HepG2 (cell line): ENCODE results near the gene KIRREL3. TPM values are rescaled to one million over a fixed set of nuclear protein-coding genes. Genes with fewer than 3 reads are reported as not detected.

ENCODE experiments used
- ATAC-seq: fragments of 200-7000 bp; cut with Tn5 transposase; 3 replicates; pipeline ENCODE4 v1.9.1; 2020; ENCODE audit warnings: mild to moderate bottlenecking, moderate library complexity
- BruUV-seq: library from RNA; stranded (reverse); fragments of 400-500 nt; replicated peaks from 2 replicates; lab custom pipeline; 2021; lab: Mats Ljungman, UMichigan
- CTCF ChIA-PET: fragments of 300-600 bp; formaldehyde crosslinking; extraction: SDS; loops from one replicate; lab custom pipeline; 2021; ENCODE audit warnings: low total read pairs, inconsistent platforms, low intra/inter-chr PET ratio; lab: Yijun Ruan, JAX
- POLR2A ChIA-PET: fragments of 350-600 bp; sonication (Branson Sonifier 250); formaldehyde crosslinking; loops from one replicate; lab custom pipeline; 2020; ENCODE audit warnings: antibody characterized with exemption, inconsistent platforms; lab: Yijun Ruan, JAX
- DNase-seq: peaks from one replicate; pipeline ENCODE4 v3.0.0-alpha.2; 2015; ENCODE audit warnings: low spot score
- FAIRE-seq: peaks from 3 replicates; lab custom pipeline; 2011; peaks lifted over from hg19 to GRCh38; lab: Jason Lieb, UNC
- H2AFZ ChIP-seq: one replicate; pipeline ENCODE4 v1.6.1; 2011; ENCODE audit warnings: low read length, inconsistent platforms
- H3K27ac ChIP-seq: fragments of 300-600 bp; 3 replicates; pipeline ENCODE4 v1.8.0; 2011; ENCODE audit warnings: mixed run types, mild to moderate bottlenecking, mixed read lengths, low read length, inconsistent platforms; ENCODE audit not compliant: insufficient read depth; ENCODE audit errors: extremely low read length
- H3K27me3 ChIP-seq, 2 experiments: fragments of 200-600 bp in 1 of 2; 2 replicates in 1 of 2; 3 replicates in 1 of 2; pipeline versions ENCODE4 v1.6.0 to v1.8.0; 2011; ENCODE audit warnings: low read length in 2 of 2, mild to moderate bottlenecking in 2 of 2, moderate library complexity in 2 of 2, inconsistent platforms in 1 of 2; ENCODE audit not compliant: insufficient read depth in 2 of 2, control insufficient read depth in 1 of 2
- H3K36me3 ChIP-seq, 2 experiments: fragments of 200-600 bp in 1 of 2; replicated peaks in 1 of 2; 2 replicates in 1 of 2; 3 replicates in 1 of 2; pipeline versions ENCODE4 v1.5.1 to v1.8.0; 2011; ENCODE audit warnings: low read length in 2 of 2, inconsistent platforms in 1 of 2; ENCODE audit not compliant: insufficient read depth in 2 of 2, control insufficient read depth in 1 of 2
- H3K4me1 ChIP-seq: 2 replicates; pipeline ENCODE4 v1.5.1; 2012; ENCODE audit warnings: low read length, inconsistent platforms; ENCODE audit not compliant: insufficient read depth
- H3K4me2 ChIP-seq: 2 replicates; pipeline ENCODE4 v1.6.0; 2011; ENCODE audit warnings: low read depth, low read length, inconsistent platforms
- H3K4me3 ChIP-seq, 3 experiments: fragments of 200-600 bp in 1 of 3; sonication (generic), shearing (Covaris generic) in 1 of 3; replicated peaks in 1 of 3; 2 replicates each; pipeline ENCODE4 v1.5.1; 2011 to 2016; ENCODE audit warnings: low read length in 3 of 3, inconsistent platforms in 2 of 3, low read depth in 2 of 3, mild to moderate bottlenecking in 2 of 3, control low read depth in 1 of 3, mixed read lengths in 1 of 3; ENCODE audit not compliant: insufficient read depth in 1 of 3
- H3K79me2 ChIP-seq: one replicate; pipeline ENCODE4 v1.6.1; 2011; ENCODE audit warnings: low read length, inconsistent platforms; ENCODE audit not compliant: insufficient read depth
- H3K9ac ChIP-seq: 2 replicates; pipeline ENCODE4 v1.6.0; 2011; ENCODE audit warnings: mild to moderate bottlenecking, low read depth, low read length, inconsistent platforms; ENCODE audit not compliant: insufficient read depth
- H3K9me3 ChIP-seq: 2 replicates; pipeline ENCODE4 v1.5.1; 2012; ENCODE audit warnings: mild to moderate bottlenecking, low read length
- H4K20me1 ChIP-seq: 2 replicates; pipeline ENCODE4 v1.6.0; 2011; ENCODE audit warnings: inconsistent platforms, mild to moderate bottlenecking, low read length, moderate library complexity; ENCODE audit not compliant: insufficient read depth
- BRD4 ChIP-seq: sonication (generic); formaldehyde crosslinking; IDR thresholded peaks from 2 replicates; pipeline ENCODE4 v1.4.0; 2020; ENCODE audit warnings: missing genetic modification reagents
- GFI1 ChIP-seq: sonication (generic); formaldehyde crosslinking; IDR thresholded peaks from 2 replicates; pipeline ENCODE4 v1.5.0; 2020; ENCODE audit warnings: missing genetic modification reagents, mild to moderate bottlenecking, borderline replicate concordance
- KLF12 ChIP-seq: sonication (generic); formaldehyde crosslinking; IDR thresholded peaks from 2 replicates; pipeline ENCODE4 v1.4.0; 2020; ENCODE audit warnings: missing genetic modification reagents, borderline replicate concordance
- MATR3 ChIP-seq: sonication (generic); formaldehyde crosslinking; IDR thresholded peaks from 2 replicates; pipeline ENCODE4 v1.4.0; 2020; ENCODE audit warnings: missing genetic modification reagents
- MED8 ChIP-seq: sonication (generic); formaldehyde crosslinking; IDR thresholded peaks from 2 replicates; pipeline ENCODE4 v1.8.1; 2023; ENCODE audit warnings: mild to moderate bottlenecking, missing genetic modification reagents; ENCODE audit not compliant: insufficient replicate concordance
- NR2F2 ChIP-seq: IDR thresholded peaks from 2 replicates; pipeline ENCODE4 v1.6.1; 2012; ENCODE audit warnings: low read depth, inconsistent platforms, borderline replicate concordance
- POLR2AphosphoS2 ChIP-seq: IDR thresholded peaks from 2 replicates; pipeline ENCODE4 v1.6.1; 2011; ENCODE audit warnings: low read depth, low read length, improper control_type of control experiment
- STAG1 ChIP-seq: sonication (generic); formaldehyde crosslinking; IDR thresholded peaks from 2 replicates; pipeline ENCODE4 v1.4.0; 2020; ENCODE audit warnings: missing genetic modification reagents
- TMF1 ChIP-seq: sonication (generic); formaldehyde crosslinking; IDR thresholded peaks from 2 replicates; pipeline ENCODE4 v1.8.1; 2022; ENCODE audit warnings: low read depth, missing genetic modification reagents
- ZBTB39 ChIP-seq: sonication (generic); formaldehyde crosslinking; IDR thresholded peaks from 2 replicates; pipeline ENCODE4 v1.5.0; 2020; ENCODE audit warnings: missing genetic modification reagents
- ZBTB49 ChIP-seq: sonication (generic); formaldehyde crosslinking; IDR thresholded peaks from 2 replicates; pipeline ENCODE4 v1.4.0; 2020; ENCODE audit warnings: missing genetic modification reagents, borderline replicate concordance
- ZFP37 ChIP-seq: sonication (generic); formaldehyde crosslinking; IDR thresholded peaks from 2 replicates; pipeline ENCODE4 v1.4.0; 2020; ENCODE audit warnings: missing genetic modification reagents, borderline replicate concordance
- ZMAT3 ChIP-seq: sonication (generic); formaldehyde crosslinking; conservative IDR thresholded peaks from 2 replicates; pipeline ENCODE4 v1.7.0; 2021; ENCODE audit warnings: missing genetic modification reagents
- ZNF18 ChIP-seq: sonication (generic); formaldehyde crosslinking; IDR thresholded peaks from 2 replicates; pipeline ENCODE4 v1.8.0; 2022; ENCODE audit warnings: mild to moderate bottlenecking, missing genetic modification reagents; ENCODE audit not compliant: insufficient replicate concordance
- ZNF234 ChIP-seq: sonication (generic); formaldehyde crosslinking; conservative IDR thresholded peaks from 2 replicates; pipeline ENCODE4 v1.5.1; 2020; ENCODE audit warnings: mild to moderate bottlenecking, missing genetic modification reagents
- ZNF546 ChIP-seq: sonication (generic); formaldehyde crosslinking; conservative IDR thresholded peaks from 2 replicates; pipeline ENCODE4 v1.8.1; 2023; ENCODE audit warnings: mild to moderate bottlenecking, missing genetic modification reagents
- ZNF557 ChIP-seq: sonication (generic); formaldehyde crosslinking; IDR thresholded peaks from 2 replicates; pipeline ENCODE4 v1.4.0; 2020; ENCODE audit warnings: missing genetic modification reagents
- ZNF703 ChIP-seq: sonication (generic); formaldehyde crosslinking; IDR thresholded peaks from 2 replicates; pipeline ENCODE4 v1.5.1; 2020; ENCODE audit warnings: missing genetic modification reagents, mild to moderate bottlenecking, moderate library complexity, borderline replicate concordance
- ZNF891 ChIP-seq: sonication (generic); formaldehyde crosslinking; IDR thresholded peaks from 2 replicates; pipeline ENCODE4 v1.5.0; 2020; ENCODE audit warnings: mild to moderate bottlenecking, missing genetic modification reagents
- ZSCAN22 ChIP-seq: sonication (generic); formaldehyde crosslinking; IDR thresholded peaks from 2 replicates; pipeline ENCODE4 v1.4.0; 2020; ENCODE audit warnings: mild to moderate bottlenecking, missing genetic modification reagents
- WGBS: methylation state at CpG from one replicate; pipeline ENCODE4 v1.1.6; 2017; ENCODE audit warnings: low lambda C conversion rate; 5-methylcytosine and 5-hydroxymethylcytosine counted together
- in situ Hi-C: cut with HindIII; loops from 2 replicates; pipeline ENCODE4 v1.10.0; 2017; ENCODE audit warnings: low pct_unique_long_range_greater_than_20kb; ENCODE audit not compliant: extremely low pct_ligation_motif_present
- intact Hi-C: fragments of 100-400 bp; cut with micrococcal nuclease; formaldehyde crosslinking; loops from one replicate; pipeline ENCODE4 v1.10.0; 2022; ENCODE audit not compliant: unreplicated experiment
- polyA plus RNA-seq, 8 experiments: library from polyadenylated mRNA; depleted of rRNA in 3 of 8; stranded (reverse) in 7 of 8; unstranded in 1 of 8; fragments of >200 nt; fragmentation: Illumina TruSeq in 4 of 8; extraction: Trizol in 4 of 8; gene quantifications; 2 replicates each; pipeline versions ENCODE4 v1.2.1 to v1.2.3, GENCODE V29; 2011 to 2016; ENCODE audit warnings: low read depth in 4 of 8, missing spikeins in 1 of 8, mixed read lengths in 1 of 8; ENCODE audit not compliant: insufficient read depth in 1 of 8
- total RNA-seq, 5 experiments: library from RNA; depleted of rRNA; stranded (reverse); fragments of >200 nt; fragmentation: Illumina TruSeq; extraction: Trizol; gene quantifications; 2 replicates each; pipeline ENCODE4 v1.2.3, GENCODE V29; 2016; ENCODE audit warnings: low read depth in 1 of 5

KIRREL3 gene
- total and polyA plus RNA-seq, 2 of the 13 experiments (the other 11 are each of a cell fraction or from before 2014, with no cell fraction given) = not detected

GRCh38 chr11:126485986-126486635 lies 514.5 kb downstream of the KIRREL3 start:
- H3K4me1 ChIP-seq = no peaks in the 10 kb centered on the region
- TF ChIP-seq GFI1 (CRISPR knock-in tag) (no peak), STAG1 (CRISPR knock-in tag) (no peak), MED8 (CRISPR knock-in tag) (no peak), ZFP37 (CRISPR knock-in tag) (no peak), MATR3 (no peak), ZBTB49 (CRISPR knock-in tag) (no peak), ZNF891 (CRISPR knock-in tag) (no peak), TMF1 (CRISPR knock-in tag) (no peak), ZNF557 (CRISPR knock-in tag) (no peak), BRD4 (no peak), NR2F2 (no peak), ZNF703 (CRISPR knock-in tag) (no peak), ZSCAN22 (no peak), ZNF546 (no peak), ZBTB39 (CRISPR knock-in tag) (no peak), POLR2AphosphoS2 (no peak), ZNF234 (CRISPR knock-in tag) (no peak), ZMAT3 (CRISPR knock-in tag) (no peak), KLF12 (CRISPR knock-in tag) (no peak), ZNF18 (CRISPR knock-in tag) (no peak)
- H3K4me3 ChIP-seq = no peak overlapping the region
- no peak for ATAC-seq
- H3K4me2 ChIP-seq = no peak overlapping the region
- H3K27me3 ChIP-seq = peaks cover 9 to 59% of the 10 kb centered on the region in 2 experiments; a peak in 4 of 5 replicates
- no peaks in the 10 kb centered on the region for H3K36me3 ChIP-seq
- 21% methylated on average over 10 of the region's 12 CpGs for WGBS
- H4K20me1 ChIP-seq = no peaks in the 10 kb centered on the region
- intact Hi-C loops (no loop called here), in situ Hi-C loops (no loop called here)
- H3K27ac ChIP-seq = no peak overlapping the region
- POLR2A ChIA-PET = no interaction called here
- CTCF ChIA-PET = no interaction called here
- no peaks in the 10 kb centered on the region for H3K79me2 ChIP-seq
- no peaks in the 10 kb centered on the region for H3K9me3 ChIP-seq
- no peak for FAIRE-seq
- BruUV-seq = no TSS peak
- no peak overlapping the region for H3K9ac ChIP-seq
- no peak for DNase-seq
- H2AFZ ChIP-seq = no peak overlapping the region
